Colonic mucosa (tissue), 4 donors: Measurements from ENCODE around the gene XIRP2. TPM values are rescaled to one million over a fixed set of nuclear protein-coding genes. Genes with fewer than 3 reads are reported as not detected.

Experiments
- DNase-seq: peaks from one replicate; pipeline ENCODE4 v3.0.0-alpha.2; 2020
- H3K27ac ChIP-seq: fragments of 200-600 bp; one replicate; pipeline ENCODE4 v1.8.0; 2021
- H3K27me3 ChIP-seq: fragments of 200-600 bp; one replicate; pipeline ENCODE4 v1.8.0; 2021
- H3K36me3 ChIP-seq: fragments of 200-600 bp; one replicate; pipeline ENCODE4 v1.8.0; 2021
- H3K4me1 ChIP-seq: fragments of 200-600 bp; one replicate; pipeline ENCODE4 v1.8.0; 2021; ENCODE audit warnings: mild to moderate bottlenecking
- H3K4me3 ChIP-seq: fragments of 200-600 bp; one replicate; pipeline ENCODE4 v1.8.0; 2021
- H3K9ac ChIP-seq, 2 donors: one replicate each; pipeline ENCODE4 v1.7.0; 2013; ENCODE audit warnings: control low read depth in 2 of 2, low read depth in 2 of 2, low read length in 2 of 2
- H3K9me3 ChIP-seq: fragments of 200-600 bp; one replicate; pipeline ENCODE4 v1.8.0; 2021
- intact Hi-C: fragments of 100-400 bp; cut with DNase I; formaldehyde crosslinking; loops from one replicate; pipeline ENCODE4 v1.14.1; 2022
- total RNA-seq, 2 donors: library from RNA; stranded (reverse); fragmentation: NEBNext Ultra II Directional in 1 of 2; extraction: Animal tissue kit (Norgen Biotek cat#: 25700) in 1 of 2; gene quantifications; one replicate each; pipeline ENCODE4 v1.2.1, GENCODE V29; 2021
- TF ChIP-seq, protein P1 (sequence below): fragments of 200-600 bp; IDR thresholded peaks from one replicate; pipeline ENCODE4 v1.8.0; 2022; ENCODE audit warnings: antibody characterized with exemption, mild to moderate bottlenecking
- donor health status: healthy.
- donor health status: DM: no; HTN: no; CAD: no.
- donor health status: DM: no; HTN: no; CAD: no.

The XIRP2 gene
- total RNA-seq, 2 donors from 2014 or later, result 0.13 TPM; not detected in 1

DNA sequence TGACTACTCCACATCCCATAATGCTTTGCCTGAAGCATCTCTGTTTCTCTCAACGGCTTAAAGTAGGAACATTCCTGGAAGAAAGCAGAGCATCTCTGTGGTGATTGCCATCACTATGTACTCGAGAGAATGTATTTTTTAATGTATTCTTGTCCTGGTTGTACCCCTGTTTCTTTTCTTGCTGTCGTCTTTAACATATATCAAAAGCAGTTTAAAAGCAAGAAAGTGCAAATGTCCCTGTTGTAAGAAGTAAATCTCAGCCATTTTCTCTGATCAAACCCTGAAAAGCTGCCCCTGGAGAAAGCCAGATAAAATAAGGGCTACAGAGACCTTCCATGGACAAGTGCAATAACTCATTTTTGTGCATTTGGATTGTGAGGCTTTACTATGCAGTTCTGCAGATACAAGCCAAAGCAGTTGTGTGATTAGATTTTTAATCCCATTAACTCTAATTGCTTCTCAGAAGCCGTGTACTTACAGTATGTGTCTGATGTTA lies 70.8 kb downstream of the XIRP2 start:
- intact Hi-C loops, result no loop called here

DNA sequence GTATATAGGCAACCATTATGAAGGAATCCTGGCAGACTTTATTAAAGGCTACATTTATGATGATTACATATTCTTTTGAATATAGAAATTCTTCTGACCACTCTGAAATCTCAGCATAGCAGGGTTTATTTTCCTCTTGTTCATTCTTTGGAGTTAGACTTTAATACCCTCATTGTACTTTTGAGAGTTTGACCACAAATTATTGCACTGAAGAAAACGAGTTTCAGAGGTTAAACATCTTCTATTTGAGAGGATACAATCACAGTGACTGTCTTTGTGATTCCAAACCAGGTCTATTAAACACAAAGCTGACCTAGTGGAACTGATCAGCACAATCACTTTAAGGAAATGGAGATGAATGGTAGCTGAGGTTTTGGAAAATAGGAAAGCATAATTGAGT lies 71.3 kb downstream of the XIRP2 start:
- TF ChIP-seq, protein P1, sequence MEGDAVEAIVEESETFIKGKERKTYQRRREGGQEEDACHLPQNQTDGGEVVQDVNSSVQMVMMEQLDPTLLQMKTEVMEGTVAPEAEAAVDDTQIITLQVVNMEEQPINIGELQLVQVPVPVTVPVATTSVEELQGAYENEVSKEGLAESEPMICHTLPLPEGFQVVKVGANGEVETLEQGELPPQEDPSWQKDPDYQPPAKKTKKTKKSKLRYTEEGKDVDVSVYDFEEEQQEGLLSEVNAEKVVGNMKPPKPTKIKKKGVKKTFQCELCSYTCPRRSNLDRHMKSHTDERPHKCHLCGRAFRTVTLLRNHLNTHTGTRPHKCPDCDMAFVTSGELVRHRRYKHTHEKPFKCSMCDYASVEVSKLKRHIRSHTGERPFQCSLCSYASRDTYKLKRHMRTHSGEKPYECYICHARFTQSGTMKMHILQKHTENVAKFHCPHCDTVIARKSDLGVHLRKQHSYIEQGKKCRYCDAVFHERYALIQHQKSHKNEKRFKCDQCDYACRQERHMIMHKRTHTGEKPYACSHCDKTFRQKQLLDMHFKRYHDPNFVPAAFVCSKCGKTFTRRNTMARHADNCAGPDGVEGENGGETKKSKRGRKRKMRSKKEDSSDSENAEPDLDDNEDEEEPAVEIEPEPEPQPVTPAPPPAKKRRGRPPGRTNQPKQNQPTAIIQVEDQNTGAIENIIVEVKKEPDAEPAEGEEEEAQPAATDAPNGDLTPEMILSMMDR, result no peak
- no peaks in the 10 kb centered on the region for H3K36me3 ChIP-seq
- DNase-seq, result no peak
- no peaks in the 10 kb centered on the region for H3K4me1 ChIP-seq
- H3K4me3 ChIP-seq, result no peak overlapping the region
- H3K9me3 ChIP-seq, result no peaks in the 10 kb centered on the region
- H3K27ac ChIP-seq, result no peak overlapping the region
- H3K9ac ChIP-seq, result no peak overlapping the region
- intact Hi-C loops, result no loop called here
- H3K27me3 ChIP-seq, result no peaks in the 10 kb centered on the region

More for the DNA sequence above, 70.8 kb downstream of the XIRP2 start:
- TF ChIP-seq, protein P1, result no peak
- Histone ChIP-seq H3K27me3 (no peaks in the 10 kb centered on the region), H3K4me3 (no peak overlapping the region), H3K9me3 (no peaks in the 10 kb centered on the region), H3K9ac (no peak overlapping the region), H3K27ac (no peak overlapping the region), H3K36me3 (no peaks in the 10 kb centered on the region), H3K4me1 (no peaks in the 10 kb centered on the region)
- DNase-seq, result no peak

- Histone ChIP-seq H3K9me3 (no peaks in the 10 kb centered on the region), H3K4me3 (no peak overlapping the region), H3K27ac (no peak overlapping the region), H3K9ac (no peak overlapping the region), H3K27me3 (no peaks in the 10 kb centered on the region), H3K4me1 (no peaks in the 10 kb centered on the region), H3K36me3 (no peaks in the 10 kb centered on the region)
- no peak for DNase-seq
- intact Hi-C loops, result no loop called here
- TF ChIP-seq, protein P1, result no peak
Measured at GRCh38 chr2:166960702-166961270, 72.5 kb downstream of the XIRP2 start.

GRCh38 chr2:166961933-166962332 lies 73.7 kb downstream of the XIRP2 start:
- Histone ChIP-seq H3K36me3 (no peaks in the 10 kb centered on the region), H3K4me1 (no peaks in the 10 kb centered on the region), H3K9me3 (no peaks in the 10 kb centered on the region), H3K27me3 (no peaks in the 10 kb centered on the region), H3K27ac (no peak overlapping the region), H3K9ac (no peak overlapping the region), H3K4me3 (no peak overlapping the region)
- DNase-seq, result no peak
- TF ChIP-seq, protein P1, result no peak
- intact Hi-C loops, result no loop called here

GRCh38 chr2:166969486-166969885 lies 81.2 kb downstream of the XIRP2 start:
- H3K9ac ChIP-seq, result no peak overlapping the region
- H3K27ac ChIP-seq, result no peak overlapping the region
- H3K9me3 ChIP-seq, result no peaks in the 10 kb centered on the region
- no peaks in the 10 kb centered on the region for H3K27me3 ChIP-seq
- DNase-seq, result no peak
- no peaks in the 10 kb centered on the region for H3K36me3 ChIP-seq
- intact Hi-C loops, result no loop called here
- H3K4me1 ChIP-seq, result no peaks in the 10 kb centered on the region
- H3K4me3 ChIP-seq, result no peak overlapping the region
- TF ChIP-seq, protein P1, result no peak
